Astrocyte (in vitro differentiated cells and primary cell): ENCODE results near the gene ECM1. TPM values are rescaled to one million over a fixed set of nuclear protein-coding genes. Genes with fewer than 3 reads are reported as not detected.

ENCODE experiments used
- DNase-seq: peaks from one replicate; pipeline ENCODE4 v3.0.0-alpha.2; 2010; ENCODE audit warnings: low read depth
- FAIRE-seq: peaks from 2 replicates; lab custom pipeline; 2011; peaks lifted over from hg19 to GRCh38; lab: Jason Lieb, UNC
- H2AFZ ChIP-seq: 2 replicates; pipeline ENCODE4 v1.6.0; 2012; ENCODE audit warnings: low read depth, low read length, inconsistent platforms
- H3K27ac ChIP-seq: 2 replicates; pipeline ENCODE4 v1.5.1; 2011; ENCODE audit warnings: low read depth, low read length, inconsistent platforms
- H3K27me3 ChIP-seq: 2 replicates; pipeline ENCODE4 v1.6.0; 2011; ENCODE audit warnings: low read length, inconsistent platforms; ENCODE audit not compliant: insufficient read depth
- H3K36me3 ChIP-seq: 2 replicates; pipeline ENCODE4 v1.5.1; 2011; ENCODE audit warnings: low read length, inconsistent platforms; ENCODE audit not compliant: insufficient read depth
- H3K4me1 ChIP-seq: 2 replicates; pipeline ENCODE4 v1.5.1; 2011; ENCODE audit warnings: low read length, inconsistent platforms; ENCODE audit not compliant: insufficient read depth
- H3K4me2 ChIP-seq: 2 replicates; pipeline ENCODE4 v1.6.0; 2012; ENCODE audit warnings: low read length, inconsistent platforms
- H3K4me3 ChIP-seq: 2 replicates; pipeline ENCODE4 v1.5.1; 2011; ENCODE audit warnings: low read depth, mild to moderate bottlenecking, low read length, inconsistent platforms; ENCODE audit not compliant: insufficient read depth
- H3K79me2 ChIP-seq: 2 replicates; pipeline ENCODE4 v1.6.0; 2012; ENCODE audit warnings: mild to moderate bottlenecking, low read length, inconsistent platforms; ENCODE audit not compliant: insufficient read depth
- H3K9ac ChIP-seq: 2 replicates; pipeline ENCODE4 v1.6.0; 2012; ENCODE audit warnings: mild to moderate bottlenecking, low read length, inconsistent platforms
- H3K9me3 ChIP-seq: 2 replicates; pipeline ENCODE4 v1.5.1; 2012; ENCODE audit warnings: low read depth, mild to moderate bottlenecking, low read length, inconsistent platforms; ENCODE audit not compliant: insufficient read depth
- H4K20me1 ChIP-seq: 2 replicates; pipeline ENCODE4 v1.6.0; 2012; ENCODE audit warnings: low read length, inconsistent platforms; ENCODE audit not compliant: insufficient read depth
- H3K27ac Mint-ChIP-seq: one replicate; pipeline ENCODE4 v1.8.0; 2021; ENCODE audit warnings: mild to moderate bottlenecking, mixed read lengths; ENCODE audit not compliant: unreplicated experiment
- H3K27me3 Mint-ChIP-seq: one replicate; pipeline ENCODE4 v1.8.0; 2021; ENCODE audit warnings: low read depth, mixed read lengths; ENCODE audit not compliant: unreplicated experiment
- H3K36me3 Mint-ChIP-seq: one replicate; pipeline ENCODE4 v1.8.0; 2021; ENCODE audit warnings: low read depth, mixed read lengths; ENCODE audit not compliant: unreplicated experiment
- H3K4me1 Mint-ChIP-seq: one replicate; pipeline ENCODE4 v1.8.0; 2021; ENCODE audit warnings: low read depth, mixed read lengths; ENCODE audit not compliant: unreplicated experiment
- H3K4me3 Mint-ChIP-seq: one replicate; pipeline ENCODE4 v1.8.0; 2021; ENCODE audit warnings: mild to moderate bottlenecking, moderate library complexity, mixed read lengths; ENCODE audit not compliant: unreplicated experiment
- H3K9me3 Mint-ChIP-seq: one replicate; pipeline ENCODE4 v1.8.0; 2021; ENCODE audit warnings: mild to moderate bottlenecking, mixed read lengths; ENCODE audit not compliant: unreplicated experiment
- CTCF ChIP-seq: IDR thresholded peaks from 2 replicates; pipeline ENCODE4 v1.5.1; 2011; ENCODE audit warnings: low read depth, mild to moderate bottlenecking, inconsistent platforms, low read length, moderate library complexity; ENCODE audit not compliant: insufficient read depth
- EZH2 ChIP-seq: IDR thresholded peaks from 2 replicates; pipeline ENCODE4 v1.6.1; 2012; ENCODE audit warnings: mild to moderate bottlenecking, low read length, inconsistent platforms; ENCODE audit not compliant: insufficient read depth
- microRNA-seq: library from miRNA; unstranded; fragments of <30 nt; microRNA quantifications from one replicate; pipeline ENCODE4 v1.2.0, GENCODE V29; 2020
- total RNA-seq: library from RNA; stranded (reverse); gene quantifications from 2 replicates; pipeline ENCODE4 v1.2.1, GENCODE V29; 2021

Gene ECM1
- total RNA-seq, 1 donor from 2014 or later = 26.0 TPM

- peaks cover 57% of the 10 kb centered on the region for H3K79me2 ChIP-seq
- Mint-ChIP-seq H3K27ac (peak overlapping the region; percentile 100), H3K27me3 (no peaks in the 10 kb centered on the region), H3K9me3 (no peaks in the 10 kb centered on the region), H3K4me3 (peak overlapping the region; percentile 81), H3K36me3 (peaks cover 2% of the 10 kb centered on the region), H3K4me1 (peaks cover 44% of the 10 kb centered on the region)
- no peaks in the 10 kb centered on the region for H3K36me3 ChIP-seq
- FAIRE-seq = no peak
- TF ChIP-seq EZH2 (no peak), CTCF (no peak)
- DNase-seq = peak; percentile 89
- H3K27ac ChIP-seq = peak overlapping the region; percentile 100
- H3K9me3 ChIP-seq = no peaks in the 10 kb centered on the region
- peak overlapping the region; percentile 96 for H3K4me2 ChIP-seq
- no peak overlapping the region for H2AFZ ChIP-seq
- H4K20me1 ChIP-seq = peaks cover 21% of the 10 kb centered on the region
- H3K9ac ChIP-seq = peak overlapping the region; percentile 99
- peaks cover 43% of the 10 kb centered on the region for H3K4me1 ChIP-seq
- H3K27me3 ChIP-seq = no peaks in the 10 kb centered on the region
- H3K4me3 ChIP-seq = peak overlapping the region; percentile 63
These were observed 54.1 kb downstream of the ECM1 start for GRCh38 chr1:150561974-150562445.

DNA sequence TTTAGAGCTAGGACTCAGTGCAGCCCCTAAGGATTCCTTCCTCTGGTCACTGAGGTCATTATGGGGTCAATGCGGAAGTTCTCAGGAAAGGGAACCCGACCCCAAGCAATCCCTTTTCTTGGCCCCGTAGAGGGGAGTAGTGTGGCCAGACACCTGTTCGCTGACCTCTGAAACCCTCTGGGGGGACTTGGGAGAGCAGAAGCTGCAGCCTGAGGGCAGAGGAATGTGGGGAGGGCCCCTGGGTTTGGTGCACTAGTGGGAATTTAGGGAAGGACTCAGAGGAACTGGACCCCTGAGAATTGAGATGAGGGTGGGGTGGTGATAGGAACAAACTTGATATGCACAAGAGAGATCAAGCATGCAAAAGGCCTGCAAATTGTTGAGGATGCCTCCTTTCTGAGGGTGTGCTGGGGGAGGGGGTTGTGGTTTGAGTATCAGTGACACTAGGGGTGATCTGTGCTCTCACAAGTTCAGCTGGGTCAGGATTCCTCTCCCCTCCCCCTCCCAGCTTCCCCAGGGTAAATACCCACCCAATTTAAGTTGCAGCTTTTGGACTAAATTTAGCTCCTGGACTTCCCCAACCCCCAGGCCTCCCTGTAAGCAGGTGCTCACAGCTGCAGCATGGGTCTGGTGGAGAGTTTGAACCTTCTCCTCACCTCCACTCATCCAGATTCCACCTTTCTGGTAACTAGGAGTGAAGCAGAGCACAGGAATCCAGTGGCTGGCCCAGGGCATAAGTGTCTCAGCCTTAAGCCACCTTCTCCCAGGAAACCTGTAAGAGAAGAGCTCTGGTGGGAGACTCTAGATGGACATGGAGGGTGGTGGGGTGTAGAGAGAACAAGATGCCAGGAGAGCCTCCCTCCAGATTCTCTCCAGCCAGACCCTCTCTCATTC, 54.8 kb downstream of the ECM1 start:
- Histone ChIP-seq H3K27ac (peak overlapping the region; percentile 100), H3K9me3 (no peaks in the 10 kb centered on the region), H3K27me3 (no peaks in the 10 kb centered on the region), H3K4me1 (peaks cover 49% of the 10 kb centered on the region), H3K4me2 (peak overlapping the region; percentile 96), H2AFZ (no peak overlapping the region), H3K79me2 (peaks cover 64% of the 10 kb centered on the region), H3K4me3 (peak overlapping the region; percentile 63), H3K9ac (peak overlapping the region; percentile 99), H4K20me1 (peaks cover 28% of the 10 kb centered on the region), H3K36me3 (no peaks in the 10 kb centered on the region)
- TF ChIP-seq CTCF = no peak
- no peak for TF ChIP-seq EZH2
- Mint-ChIP-seq H3K9me3 (no peaks in the 10 kb centered on the region), H3K27ac (peak overlapping the region; percentile 100), H3K36me3 (peaks cover 2% of the 10 kb centered on the region), H3K4me1 (peaks cover 51% of the 10 kb centered on the region), H3K27me3 (no peaks in the 10 kb centered on the region), H3K4me3 (peak overlapping the region; percentile 68)
- DNase-seq (no peak), FAIRE-seq (no peak)

Small RNA genes within 50 kb of the gene (microRNA-seq; reads per million reads assigned to microRNA genes)
- not detected for gene MIR4257
- gene MIR6878 = not detected

Other genes with a start within 250 kb of the ECM1 start
- gene APH1A, start 239.1 kb upstream of the ECM1 start, total RNA-seq = 99.9 and 100 TPM in 2 replicates
- 7.9 and 9.6 TPM in 2 replicates for gene C1orf54, start 235.3 kb upstream of the ECM1 start, total RNA-seq
- gene CIART, start 225.6 kb upstream of the ECM1 start, total RNA-seq = 4.8 and 6.3 TPM in 2 replicates
- gene MRPS21, start 214.2 kb upstream of the ECM1 start, total RNA-seq = 63.7 and 65.0 TPM in 2 replicates
- gene PRPF3, start 186.6 kb upstream of the ECM1 start, total RNA-seq = 47.1 and 52.9 TPM in 2 replicates
- 25.2 and 26.0 TPM in 2 replicates for gene RPRD2, start 144.0 kb upstream of the ECM1 start, total RNA-seq
- gene TARS2, start 20.7 kb upstream of the ECM1 start, total RNA-seq = 15.5 and 15.7 TPM in 2 replicates
- gene FALEC, start 7.6 kb downstream of the ECM1 start, total RNA-seq = 0.43 TPM in 1 of 2 replicates, not detected in the other
- gene ADAMTSL4, start 41.3 kb downstream of the ECM1 start, total RNA-seq = 5.3 and 6.7 TPM in 2 replicates
- 196 and 210 TPM in 2 replicates for gene MCL1, start 71.5 kb downstream of the ECM1 start, total RNA-seq
- 83.9 and 99.6 TPM in 2 replicates for gene ENSA, start 121.5 kb downstream of the ECM1 start, total RNA-seq
- 20.9 and 21.3 TPM in 2 replicates for gene GOLPH3L, start 189.0 kb downstream of the ECM1 start, total RNA-seq
- gene HORMAD1, start 212.8 kb downstream of the ECM1 start, total RNA-seq = not detected in 2 replicates